Smooth muscle cell (in vitro differentiated cells): ENCODE data around the gene CXCL16. TPM values are rescaled to one million over a fixed set of nuclear protein-coding genes. Genes with fewer than 3 reads are reported as not detected.
"Not testable (repeated sequence)": the region's sequence is repeated elsewhere in the genome, so short reads cannot be mapped to it uniquely, and the experiment has no call there.

ENCODE experiments used
- DNase-seq: peaks from one replicate; lab custom pipeline; 2025; ENCODE audit not compliant: unreplicated experiment; lab: John Stamatoyannopoulos, UW
- H2AFZ ChIP-seq: fragments of 200-600 bp; sonication (generic); 2 replicates; pipeline ENCODE4 v1.6.0; 2016; ENCODE audit warnings: antibody characterized with exemption, low read depth, mild to moderate bottlenecking
- H3F3A ChIP-seq: fragments of 200-600 bp; sonication (generic); 2 replicates; pipeline ENCODE4 v1.6.0; 2017; ENCODE audit warnings: antibody characterized with exemption, low read depth
- H3K27ac ChIP-seq: fragments of 200-600 bp; sonication (generic); 2 replicates; pipeline ENCODE4 v1.5.1; 2016; ENCODE audit warnings: low read depth, mild to moderate bottlenecking
- H3K27me3 ChIP-seq: fragments of 200-600 bp; sonication (generic); 2 replicates; pipeline ENCODE4 v1.6.1; 2016; ENCODE audit warnings: low read depth, mild to moderate bottlenecking
- H3K36me3 ChIP-seq: fragments of 200-600 bp; sonication (generic); 2 replicates; pipeline ENCODE4 v1.5.1; 2016; ENCODE audit warnings: low read depth
- H3K4me1 ChIP-seq: fragments of 200-600 bp; sonication (generic); 2 replicates; pipeline ENCODE4 v1.5.1; 2016; ENCODE audit warnings: low read depth
- H3K4me2 ChIP-seq: fragments of 200-600 bp; sonication (generic); 2 replicates; pipeline ENCODE4 v1.6.0; 2016; ENCODE audit warnings: mild to moderate bottlenecking
- H3K4me3 ChIP-seq: fragments of 200-600 bp; sonication (generic); 2 replicates; pipeline ENCODE4 v1.5.1; 2016; ENCODE audit warnings: mild to moderate bottlenecking
- H3K79me2 ChIP-seq: fragments of 200-600 bp; sonication (generic); 2 replicates; pipeline ENCODE4 v1.6.0; 2016; ENCODE audit warnings: low read depth, mild to moderate bottlenecking
- H3K9ac ChIP-seq: fragments of 200-600 bp; sonication (generic); 2 replicates; pipeline ENCODE4 v1.6.0; 2016; ENCODE audit warnings: low read depth
- H3K9me3 ChIP-seq: fragments of 200-600 bp; sonication (generic); replicated peaks from 2 replicates; pipeline ENCODE4 v1.5.1; 2016; ENCODE audit warnings: low read depth
- H4K20me1 ChIP-seq: fragments of 200-600 bp; sonication (generic); 2 replicates; pipeline ENCODE4 v1.6.0; 2016; ENCODE audit warnings: low read depth
- WGBS: methylation state at CpG from one replicate; pipeline ENCODE4 v1.1.7; 2016; ENCODE audit warnings: low lambda C conversion rate; 5-methylcytosine and 5-hydroxymethylcytosine counted together
- polyA plus RNA-seq: library from polyadenylated mRNA; unstranded; fragments of >200 nt; fragmentation: Nextera tagmentation; extraction: Ambion mirVana; gene quantifications from 2 replicates; pipeline ENCODE4 v1.2.1, GENCODE V29; 2016
- total RNA-seq: library from RNA; depleted of rRNA; stranded (reverse); fragments of >200 nt; gene quantifications from 2 replicates; pipeline ENCODE4 v1.2.3, GENCODE V29; 2014
- TF ChIP-seq, protein P1 (sequence below): fragments of 200-600 bp; sonication (generic); IDR thresholded peaks from 2 replicates; pipeline ENCODE4 v1.5.1; 2017; ENCODE audit warnings: borderline replicate concordance, mild to moderate bottlenecking, antibody characterized with exemption; ENCODE audit not compliant: insufficient read depth, poor library complexity, severe bottlenecking

The CXCL16 gene
- total and polyA plus RNA-seq, 2 experiments from 2014 or later = 2.3 to 3.2 TPM

DNA sequence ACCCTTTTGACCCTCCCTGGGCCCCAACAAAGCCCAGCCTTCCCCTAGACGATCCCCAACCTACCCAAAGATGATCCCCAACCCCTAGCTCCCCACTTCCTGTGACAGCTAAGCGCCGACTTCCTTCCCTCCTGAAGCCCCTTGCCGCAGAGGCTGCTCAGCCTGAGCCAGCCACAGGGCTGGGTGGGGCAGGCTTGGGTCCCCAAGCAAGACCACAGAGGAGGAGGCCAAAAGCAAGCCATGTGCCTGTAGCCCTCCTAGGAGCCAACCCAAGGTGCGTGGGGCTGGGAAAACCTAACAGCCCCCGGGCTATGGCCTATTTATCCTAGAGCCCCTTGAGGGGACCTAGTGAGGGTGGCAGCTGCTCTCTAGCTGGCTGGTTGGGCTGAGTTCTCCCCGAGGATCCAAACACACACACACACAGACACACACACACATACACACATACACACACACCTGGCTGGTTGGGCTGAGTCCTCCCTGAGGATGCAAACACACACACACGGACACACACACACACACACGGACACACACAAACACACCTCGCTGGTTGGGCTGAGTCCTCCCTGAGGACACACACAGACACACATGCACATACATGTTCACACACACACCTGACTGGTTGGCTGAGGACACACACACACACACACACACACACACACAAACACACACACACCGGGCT lies 24.5 kb downstream of the CXCL16 start:
- WGBS = 94% methylated on average over 9 of the region's 11 CpGs
- Histone ChIP-seq H3F3A (no peaks in the 10 kb centered on the region), H3K4me1 (peaks cover 6% of the 10 kb centered on the region), H3K79me2 (no peaks in the 10 kb centered on the region), H3K27me3 (no peaks in the 10 kb centered on the region), H3K9ac (no peak overlapping the region), H3K27ac (no peak overlapping the region), H3K4me2 (no peak overlapping the region), H4K20me1 (no peaks in the 10 kb centered on the region), H3K36me3 (no peaks in the 10 kb centered on the region), H3K9me3 (no peaks in the 10 kb centered on the region), H2AFZ (no peak overlapping the region), H3K4me3 (no peak overlapping the region)
- DNase-seq = no peak
- TF ChIP-seq, protein P1, sequence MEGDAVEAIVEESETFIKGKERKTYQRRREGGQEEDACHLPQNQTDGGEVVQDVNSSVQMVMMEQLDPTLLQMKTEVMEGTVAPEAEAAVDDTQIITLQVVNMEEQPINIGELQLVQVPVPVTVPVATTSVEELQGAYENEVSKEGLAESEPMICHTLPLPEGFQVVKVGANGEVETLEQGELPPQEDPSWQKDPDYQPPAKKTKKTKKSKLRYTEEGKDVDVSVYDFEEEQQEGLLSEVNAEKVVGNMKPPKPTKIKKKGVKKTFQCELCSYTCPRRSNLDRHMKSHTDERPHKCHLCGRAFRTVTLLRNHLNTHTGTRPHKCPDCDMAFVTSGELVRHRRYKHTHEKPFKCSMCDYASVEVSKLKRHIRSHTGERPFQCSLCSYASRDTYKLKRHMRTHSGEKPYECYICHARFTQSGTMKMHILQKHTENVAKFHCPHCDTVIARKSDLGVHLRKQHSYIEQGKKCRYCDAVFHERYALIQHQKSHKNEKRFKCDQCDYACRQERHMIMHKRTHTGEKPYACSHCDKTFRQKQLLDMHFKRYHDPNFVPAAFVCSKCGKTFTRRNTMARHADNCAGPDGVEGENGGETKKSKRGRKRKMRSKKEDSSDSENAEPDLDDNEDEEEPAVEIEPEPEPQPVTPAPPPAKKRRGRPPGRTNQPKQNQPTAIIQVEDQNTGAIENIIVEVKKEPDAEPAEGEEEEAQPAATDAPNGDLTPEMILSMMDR = no peak

DNA sequence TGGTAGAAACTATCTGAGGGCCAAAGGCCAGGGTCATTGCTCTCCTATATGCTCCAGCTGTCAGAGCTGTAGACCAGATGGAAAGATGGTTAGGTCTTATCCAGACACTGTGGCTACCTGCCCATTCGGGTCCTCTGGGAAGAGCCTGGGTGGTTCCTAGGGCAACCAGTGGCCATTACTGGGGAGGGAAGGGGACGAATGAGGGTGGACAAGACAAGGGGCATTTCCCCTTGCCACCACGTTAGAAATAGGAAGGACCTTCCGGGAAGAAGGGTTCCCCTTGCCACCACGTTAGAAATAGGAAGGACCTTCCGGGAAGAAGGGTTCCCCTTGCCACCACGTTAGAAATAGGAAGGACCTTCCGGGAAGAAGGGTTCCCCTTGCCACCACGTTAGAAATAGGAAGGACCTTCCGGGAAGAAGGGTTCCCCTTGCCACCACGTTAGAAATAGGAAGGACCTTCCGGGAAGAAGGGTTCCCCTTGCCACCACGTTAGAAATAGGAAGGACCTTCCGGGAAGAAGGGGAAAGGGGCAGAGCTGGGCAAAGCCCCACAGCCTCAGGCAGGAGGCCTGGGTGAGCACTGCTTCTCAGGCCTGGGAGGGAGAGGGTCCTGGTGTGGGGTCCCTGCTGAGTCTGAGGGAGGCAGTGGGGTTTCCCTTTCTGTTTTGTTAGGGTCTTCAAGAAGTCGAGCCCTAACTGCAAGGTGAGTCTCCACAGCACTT lies 25.2 kb downstream of the CXCL16 start:
- not testable (repeated sequence) for H3K4me2 ChIP-seq, H3F3A ChIP-seq, DNase-seq, H3K9ac ChIP-seq, H3K79me2 ChIP-seq, H2AFZ ChIP-seq, H4K20me1 ChIP-seq, H3K27ac ChIP-seq, H3K4me3 ChIP-seq, H3K9me3 ChIP-seq, H3K27me3 ChIP-seq, H3K36me3 ChIP-seq, H3K4me1 ChIP-seq
- WGBS = 82% methylated on average over 12 of the region's 15 CpGs

DNA sequence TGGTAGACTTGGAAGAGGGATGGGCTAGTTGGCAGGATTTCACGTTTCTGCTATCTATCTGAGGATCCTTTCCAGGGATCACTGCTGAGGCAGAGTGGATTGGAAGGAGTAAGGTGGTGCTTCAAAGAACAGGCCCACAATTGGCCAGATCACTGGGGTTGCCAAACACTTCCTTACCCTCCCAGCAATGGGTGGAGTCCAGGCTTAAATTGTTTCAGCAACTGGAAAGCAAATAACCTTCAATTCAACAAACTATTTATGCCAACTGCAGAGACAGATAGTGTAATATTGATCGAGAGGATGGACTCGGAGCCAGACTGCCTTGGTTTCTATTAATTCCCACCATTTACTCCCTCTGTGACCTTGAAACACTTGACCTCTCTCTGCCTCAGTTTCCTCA lies 27.2 kb downstream of the CXCL16 start:
- Histone ChIP-seq H3K9me3 (no peaks in the 10 kb centered on the region), H3K4me2 (no peak overlapping the region), H3K4me1 (peaks cover 6% of the 10 kb centered on the region), H4K20me1 (no peaks in the 10 kb centered on the region), H3K27ac (no peak overlapping the region), H3F3A (no peaks in the 10 kb centered on the region), H3K4me3 (no peak overlapping the region), H2AFZ (no peak overlapping the region), H3K79me2 (no peaks in the 10 kb centered on the region), H3K36me3 (no peaks in the 10 kb centered on the region), H3K9ac (no peak overlapping the region), H3K27me3 (no peaks in the 10 kb centered on the region)
- WGBS = 92% methylated on average over 3 of the region's 3 CpGs
- no peak for DNase-seq
- TF ChIP-seq, protein P1 = no peak

DNA sequence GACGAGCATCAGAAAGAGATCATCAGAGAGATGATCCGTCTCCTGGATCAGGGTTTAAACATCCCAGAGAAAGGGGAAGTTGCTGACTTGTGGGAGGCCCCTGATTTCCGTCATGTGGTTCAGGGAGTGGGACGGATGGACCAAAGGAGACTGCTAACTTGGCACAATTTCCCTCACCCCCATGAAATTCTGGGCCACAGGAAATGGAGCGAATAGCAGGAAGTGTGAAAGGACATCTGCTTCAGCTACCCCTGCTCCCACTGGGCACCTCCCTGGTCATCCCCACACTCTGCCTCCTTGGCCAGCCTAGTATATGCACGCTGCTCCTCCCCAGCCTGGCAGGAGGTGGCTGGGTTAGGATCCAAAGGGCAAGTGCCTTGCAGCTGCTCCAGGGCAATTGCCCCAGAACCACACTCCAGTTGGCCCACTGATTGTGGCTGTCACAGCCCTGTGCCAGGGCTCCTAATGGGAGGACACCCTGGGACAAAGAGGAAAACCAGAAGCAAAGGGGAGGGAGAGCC lies 28.0 kb downstream of the CXCL16 start:
- H3K36me3 ChIP-seq = no peaks in the 10 kb centered on the region
- 78% methylated on average over 6 of the region's 6 CpGs for WGBS
- no peaks in the 10 kb centered on the region for H4K20me1 ChIP-seq
- H3K4me2 ChIP-seq = no peak overlapping the region
- no peak overlapping the region for H3K4me3 ChIP-seq
- no peaks in the 10 kb centered on the region for H3K27me3 ChIP-seq
- H3K4me1 ChIP-seq = peaks cover 6% of the 10 kb centered on the region
- no peak overlapping the region for H3K27ac ChIP-seq
- no peaks in the 10 kb centered on the region for H3K79me2 ChIP-seq
- no peak overlapping the region for H2AFZ ChIP-seq
- DNase-seq = no peak
- no peaks in the 10 kb centered on the region for H3F3A ChIP-seq
- H3K9ac ChIP-seq = no peak overlapping the region
- TF ChIP-seq, protein P1 = no peak
- H3K9me3 ChIP-seq = no peaks in the 10 kb centered on the region
